Body of pancreas (tissue), 4 donors: Measurements from ENCODE around the gene TEKTIP1. TPM values are rescaled to one million over a fixed set of nuclear protein-coding genes. Genes with fewer than 3 reads are reported as not detected.

ENCODE experiments used
- ATAC-seq: fragments of 150-250 bp; one replicate; pipeline ENCODE4 v1.9.1; 2016
- DNase-seq, 4 donors: peaks; one replicate each; pipeline ENCODE4 v3.0.0-alpha.2; 2019
- H3K27ac ChIP-seq, 4 donors: fragments of 200-600 bp; sonication (generic); 1 replicate in 3 of 4; 2 replicates in 1 of 4; pipeline versions ENCODE4 v1.5.1 to v1.6.1; 2016 to 2019; ENCODE audit warnings: mild to moderate bottlenecking in 1 of 4, mixed read lengths in 1 of 4, moderate library complexity in 1 of 4
- H3K27me3 ChIP-seq, 2 donors: fragments of 200-600 bp; sonication (generic); one replicate each; pipeline ENCODE4 v1.6.0; 2016; ENCODE audit warnings: mild to moderate bottlenecking in 1 of 2
- H3K36me3 ChIP-seq, 2 donors: fragments of 200-600 bp; sonication (generic); replicated peaks in 1 of 2; 2 replicates each; pipeline ENCODE4 v1.5.1; 2016; ENCODE audit warnings: low read depth in 2 of 2; ENCODE audit not compliant: insufficient read depth in 1 of 2
- H3K4me1 ChIP-seq: fragments of 200-600 bp; sonication (generic); one replicate; pipeline ENCODE4 v1.6.0; 2016
- H3K4me3 ChIP-seq, 2 donors: fragments of 200-600 bp; sonication (generic); 1 replicate in 1 of 2; 2 replicates in 1 of 2; pipeline ENCODE4 v1.5.1; 2016 to 2019
- H3K9me3 ChIP-seq, 3 donors: fragments of 200-600 bp; sonication (generic); 1 replicate in 2 of 3; 2 replicates in 1 of 3; pipeline ENCODE4 v1.5.1; 2016
- POLR2A ChIP-seq, 3 donors: fragments of 450-650 bp; IDR thresholded peaks; one replicate each; pipeline ENCODE4 v1.6.1; 2016; ENCODE audit warnings: antibody characterized with exemption in 3 of 3, mild to moderate bottlenecking in 2 of 3
- WGBS, 2 donors: methylation state at CpG; one replicate each; pipeline ENCODE4 v1.1.5; 2017; 5-methylcytosine and 5-hydroxymethylcytosine counted together
- intact Hi-C: fragments of 100-400 bp; cut with DNase I; formaldehyde crosslinking; loops from one replicate; pipeline ENCODE4 v1.15.1; 2023
- total RNA-seq, 2 donors: library from RNA; depleted of rRNA; stranded (reverse); fragments of >200 nt; gene quantifications; one replicate each; pipeline ENCODE4 v1.1.0, GENCODE V29; 2016
- TF ChIP-seq, protein P1 (sequence below), 7 experiments: fragments of 450-650 bp in 4 of 7; fragments of 200-600 bp in 3 of 7; sonication (generic) in 3 of 7; IDR thresholded peaks; one replicate each; pipeline ENCODE4 v1.5.1; 2016 to 2019; ENCODE audit warnings: antibody characterized with exemption in 7 of 7

TEKTIP1 gene
- total RNA-seq, 2 donors from 2014 or later = 1.3 TPM; not detected in 1

DNA sequence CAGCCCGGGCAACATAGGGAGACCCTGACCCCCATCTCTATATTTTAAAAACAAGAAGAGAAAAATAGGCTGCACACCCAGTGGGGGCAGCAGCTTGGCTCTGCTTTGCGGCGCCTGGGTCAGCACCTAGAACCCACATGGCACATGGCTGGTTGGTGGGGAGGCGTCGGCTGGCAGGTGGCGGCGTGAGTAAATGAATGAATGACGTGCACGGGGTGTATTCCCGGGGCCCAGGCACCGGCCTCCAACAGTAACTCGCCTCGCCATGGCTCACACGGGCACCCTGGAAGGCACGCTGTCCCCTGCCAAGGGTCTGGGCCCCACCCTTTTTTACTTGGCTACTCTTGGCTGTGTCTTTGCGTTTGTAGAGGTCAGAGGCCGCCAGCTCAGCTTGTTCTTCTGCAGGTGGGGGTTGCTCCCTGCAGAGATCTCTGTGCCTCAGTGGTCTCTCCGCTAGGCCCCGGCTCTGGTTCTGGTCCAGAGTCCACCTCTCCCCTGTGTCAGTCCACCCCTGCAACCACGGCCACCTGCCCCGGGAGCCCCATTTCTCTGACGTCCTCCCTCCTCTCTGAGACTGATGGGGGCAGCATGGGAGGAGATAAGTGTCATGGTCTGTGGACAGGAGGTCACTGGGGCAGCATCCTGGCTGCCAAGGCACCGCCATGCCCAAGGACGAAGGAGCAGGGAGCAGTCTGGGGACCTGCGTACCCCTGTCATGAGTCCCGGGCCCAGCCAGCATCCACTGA, 27.3 kb upstream of the TEKTIP1 start:
- intact Hi-C loops = no loop called here
- no peaks in the 10 kb centered on the region for H3K9me3 ChIP-seq
- H3K4me1 ChIP-seq = peaks cover 33% of the 10 kb centered on the region
- DNase-seq (no peak), ATAC-seq (no peak)
- 76 to 84% methylated on average over 11 to 26 of the region's 26 CpGs for WGBS, 2 donors
- TF ChIP-seq, protein P1, sequence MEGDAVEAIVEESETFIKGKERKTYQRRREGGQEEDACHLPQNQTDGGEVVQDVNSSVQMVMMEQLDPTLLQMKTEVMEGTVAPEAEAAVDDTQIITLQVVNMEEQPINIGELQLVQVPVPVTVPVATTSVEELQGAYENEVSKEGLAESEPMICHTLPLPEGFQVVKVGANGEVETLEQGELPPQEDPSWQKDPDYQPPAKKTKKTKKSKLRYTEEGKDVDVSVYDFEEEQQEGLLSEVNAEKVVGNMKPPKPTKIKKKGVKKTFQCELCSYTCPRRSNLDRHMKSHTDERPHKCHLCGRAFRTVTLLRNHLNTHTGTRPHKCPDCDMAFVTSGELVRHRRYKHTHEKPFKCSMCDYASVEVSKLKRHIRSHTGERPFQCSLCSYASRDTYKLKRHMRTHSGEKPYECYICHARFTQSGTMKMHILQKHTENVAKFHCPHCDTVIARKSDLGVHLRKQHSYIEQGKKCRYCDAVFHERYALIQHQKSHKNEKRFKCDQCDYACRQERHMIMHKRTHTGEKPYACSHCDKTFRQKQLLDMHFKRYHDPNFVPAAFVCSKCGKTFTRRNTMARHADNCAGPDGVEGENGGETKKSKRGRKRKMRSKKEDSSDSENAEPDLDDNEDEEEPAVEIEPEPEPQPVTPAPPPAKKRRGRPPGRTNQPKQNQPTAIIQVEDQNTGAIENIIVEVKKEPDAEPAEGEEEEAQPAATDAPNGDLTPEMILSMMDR (IDR thresholded peaks at IDR 0.05) = no peak
- no peak for TF ChIP-seq POLR2A (IDR thresholded peaks at IDR 0.05)
- H3K27ac ChIP-seq = no peak overlapping the region
- no peaks in the 10 kb centered on the region for H3K36me3 ChIP-seq
- no peaks in the 10 kb centered on the region for H3K27me3 ChIP-seq
- no peak overlapping the region for H3K4me3 ChIP-seq

DNA sequence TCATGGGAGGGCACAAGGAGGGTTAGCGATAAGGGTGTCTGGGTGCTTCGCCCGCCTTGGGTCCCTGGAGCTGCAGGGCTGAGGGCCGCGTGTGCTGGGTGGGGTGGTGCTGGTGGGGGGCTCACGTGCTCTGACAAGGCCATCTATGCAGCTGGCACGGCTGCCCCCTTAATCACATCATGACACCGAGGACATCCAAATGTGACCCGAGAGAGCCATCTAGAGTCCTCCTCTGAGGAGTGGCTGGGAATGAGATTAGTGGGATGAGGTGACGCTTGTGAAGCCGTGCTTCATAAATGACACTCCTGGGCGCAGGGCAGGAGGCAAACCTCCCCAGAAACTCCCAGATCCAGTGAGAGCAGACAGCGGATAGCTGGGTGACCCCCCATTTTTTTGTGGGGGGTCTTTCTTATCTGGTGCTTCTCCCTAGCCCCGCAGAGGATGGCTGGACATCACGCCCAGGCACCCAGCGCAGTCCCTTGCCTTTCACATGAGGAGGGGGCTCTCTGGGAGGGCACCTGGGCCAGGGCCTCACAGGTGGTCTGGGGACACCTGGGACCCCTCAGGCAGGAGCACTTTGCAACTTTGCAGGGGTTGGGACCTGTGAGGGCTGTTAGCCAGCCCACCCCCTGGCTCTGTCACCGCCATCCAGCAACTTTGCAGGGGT, 26.3 kb upstream of the TEKTIP1 start:
- Histone ChIP-seq H3K27ac (no peak overlapping the region), H3K4me3 (no peak overlapping the region), H3K4me1 (peaks cover 35% of the 10 kb centered on the region), H3K9me3 (no peaks in the 10 kb centered on the region), H3K36me3 (no peaks in the 10 kb centered on the region), H3K27me3 (no peaks in the 10 kb centered on the region)
- ATAC-seq (no peak), DNase-seq (no peak)
- 83 to 95% methylated on average over 7 to 15 of the region's 17 CpGs for WGBS, 2 donors
- intact Hi-C loops = no loop called here
- TF ChIP-seq, protein P1 (IDR thresholded peaks at IDR 0.05) = no peak
- TF ChIP-seq POLR2A (IDR thresholded peaks at IDR 0.05) = no peak

DNA sequence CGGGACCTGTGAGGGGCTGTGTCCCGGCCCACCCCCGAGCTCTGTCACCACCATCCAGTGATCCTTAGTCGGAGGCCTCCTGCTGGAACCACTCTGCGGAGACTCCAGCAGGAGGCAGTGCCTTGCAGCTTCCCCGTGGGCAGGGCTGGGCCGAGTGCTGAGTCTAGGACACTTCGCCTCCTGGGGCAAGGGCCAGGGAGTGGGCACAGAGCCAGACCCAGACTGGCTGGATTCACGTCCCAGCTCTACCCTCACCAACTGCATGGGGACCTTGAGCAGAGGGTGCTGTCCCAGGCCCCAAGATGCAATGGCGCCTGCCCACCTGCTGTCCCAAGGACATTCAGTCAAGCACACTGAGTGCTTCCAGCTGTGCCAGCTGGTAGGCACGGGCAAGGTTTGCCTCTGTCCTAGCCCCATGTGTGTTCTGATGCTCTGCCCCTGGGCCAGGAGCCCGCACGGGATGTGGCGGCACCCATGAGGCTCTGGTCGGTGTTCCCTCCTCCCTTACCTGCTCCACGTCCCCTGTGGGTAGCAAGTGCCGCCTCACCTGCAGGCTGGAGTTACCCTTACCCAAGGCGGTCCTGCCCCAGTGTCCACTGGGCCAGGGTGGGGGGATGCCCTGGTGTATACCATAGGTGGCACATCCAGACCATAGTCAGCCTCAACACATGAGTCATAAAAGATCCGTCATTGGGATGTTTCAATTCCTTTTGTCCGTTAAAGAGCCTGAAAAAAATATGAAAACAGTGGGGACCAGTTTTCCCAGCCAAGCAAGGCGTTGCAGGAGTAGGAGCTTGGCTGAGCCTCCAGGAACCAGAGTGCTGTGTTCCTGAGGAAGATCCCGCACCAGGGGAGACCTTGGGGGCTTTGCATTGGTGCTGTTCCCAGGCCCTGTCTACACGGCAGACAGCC, 25.5 kb upstream of the TEKTIP1 start:
- WGBS, 2 donors = 71 to 84% methylated on average over 14 to 23 of the region's 23 CpGs
- Histone ChIP-seq H3K27me3 (no peaks in the 10 kb centered on the region), H3K4me3 (no peak overlapping the region), H3K4me1 (peaks cover 38% of the 10 kb centered on the region), H3K36me3 (no peaks in the 10 kb centered on the region), H3K27ac (no peak overlapping the region), H3K9me3 (no peaks in the 10 kb centered on the region)
- TF ChIP-seq POLR2A (IDR thresholded peaks at IDR 0.05) = no peak
- TF ChIP-seq, protein P1 (IDR thresholded peaks at IDR 0.05) = no peak
- ATAC-seq = no peak
- peak; percentile 36 to 75 (median 52) for DNase-seq
- intact Hi-C loops = no loop called here

DNA sequence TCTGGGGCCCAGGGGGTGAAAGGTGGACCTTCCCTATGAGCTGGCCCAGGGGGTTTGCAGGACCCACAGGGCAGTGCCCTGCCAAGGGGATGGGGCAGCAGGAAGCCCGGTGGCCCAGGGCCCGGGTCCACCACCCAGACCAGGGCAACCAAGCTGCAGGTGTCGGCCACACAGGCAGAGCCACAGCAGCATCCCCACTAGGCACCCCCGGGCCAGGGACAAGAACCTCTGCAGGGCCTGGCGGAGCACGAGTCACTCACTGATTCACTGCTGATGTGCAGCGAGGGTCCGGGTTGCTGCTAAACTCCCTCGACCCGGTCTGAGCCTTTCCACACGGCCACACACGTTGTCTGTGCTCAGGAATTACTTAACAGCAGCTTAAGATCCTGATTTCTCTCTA, 24.0 kb upstream of the TEKTIP1 start:
- Histone ChIP-seq H3K27ac (no peak overlapping the region), H3K27me3 (no peaks in the 10 kb centered on the region), H3K36me3 (no peaks in the 10 kb centered on the region), H3K4me1 (peaks cover 40% of the 10 kb centered on the region), H3K9me3 (no peaks in the 10 kb centered on the region), H3K4me3 (no peak overlapping the region)
- 84 to 88% methylated on average over 3 to 9 of the region's 12 CpGs for WGBS, 2 donors
- DNase-seq = no peak
- TF ChIP-seq POLR2A (IDR thresholded peaks at IDR 0.05) = no peak
- TF ChIP-seq, protein P1 (IDR thresholded peaks at IDR 0.05) = no peak
- intact Hi-C loops = no loop called here
- no peak for ATAC-seq
